SK-N-MC (cell line): Measurements from ENCODE around the gene GULP1.
"Not testable (repeated sequence)": the region's sequence is repeated elsewhere in the genome, so short reads cannot be mapped to it uniquely, and the experiment has no call there.

Source experiments
- DNase-seq: peaks from one replicate; pipeline ENCODE4 v3.0.0-alpha.2; 2011; ENCODE audit warnings: low read depth, low spot score
- H3K27ac ChIP-seq: fragments of 200-600 bp; sonication (generic); 2 replicates; pipeline ENCODE4 v1.5.1; 2016; ENCODE audit warnings: mixed run types
- H3K36me3 ChIP-seq: fragments of 200-600 bp; sonication (generic); 2 replicates; pipeline ENCODE4 v1.6.1; 2017; ENCODE audit warnings: antibody characterized with exemption, low read length, mixed read lengths; ENCODE audit not compliant: insufficient read depth
- H3K4me3 ChIP-seq: fragments of 200-600 bp; sonication (generic); 2 replicates; pipeline ENCODE4 v1.5.1; 2016
- H3K9ac ChIP-seq: fragments of 200-600 bp; sonication (generic); 2 replicates; pipeline ENCODE4 v1.8.0; 2017; ENCODE audit warnings: mixed run types, mixed read lengths; ENCODE audit not compliant: insufficient read length
- H3K9me3 ChIP-seq: fragments of 200-600 bp; sonication (generic); 2 replicates; pipeline ENCODE4 v1.6.1; 2017; ENCODE audit warnings: low read depth, mild to moderate bottlenecking, antibody characterized with exemption, low read length, moderate library complexity, mixed read lengths
- EZH2 ChIP-seq: fragments of 200-600 bp; sonication (generic); IDR thresholded peaks from one replicate; pipeline ENCODE4 v1.6.1; 2017; ENCODE audit warnings: antibody characterized with exemption
- FOXP2 ChIP-seq: optimal IDR thresholded peaks from 2 replicates; pipeline ENCODE3; 2011; ENCODE audit warnings: mild to moderate bottlenecking, moderate library complexity; ENCODE audit not compliant: insufficient read depth; ENCODE audit errors: extremely low read length, control extremely low read depth
- POLR2AphosphoS5 ChIP-seq: IDR thresholded peaks from 2 replicates; pipeline ENCODE4 v1.6.1; 2012; ENCODE audit warnings: mild to moderate bottlenecking, low read depth, low read length, borderline replicate concordance

Gene GULP1

DNA sequence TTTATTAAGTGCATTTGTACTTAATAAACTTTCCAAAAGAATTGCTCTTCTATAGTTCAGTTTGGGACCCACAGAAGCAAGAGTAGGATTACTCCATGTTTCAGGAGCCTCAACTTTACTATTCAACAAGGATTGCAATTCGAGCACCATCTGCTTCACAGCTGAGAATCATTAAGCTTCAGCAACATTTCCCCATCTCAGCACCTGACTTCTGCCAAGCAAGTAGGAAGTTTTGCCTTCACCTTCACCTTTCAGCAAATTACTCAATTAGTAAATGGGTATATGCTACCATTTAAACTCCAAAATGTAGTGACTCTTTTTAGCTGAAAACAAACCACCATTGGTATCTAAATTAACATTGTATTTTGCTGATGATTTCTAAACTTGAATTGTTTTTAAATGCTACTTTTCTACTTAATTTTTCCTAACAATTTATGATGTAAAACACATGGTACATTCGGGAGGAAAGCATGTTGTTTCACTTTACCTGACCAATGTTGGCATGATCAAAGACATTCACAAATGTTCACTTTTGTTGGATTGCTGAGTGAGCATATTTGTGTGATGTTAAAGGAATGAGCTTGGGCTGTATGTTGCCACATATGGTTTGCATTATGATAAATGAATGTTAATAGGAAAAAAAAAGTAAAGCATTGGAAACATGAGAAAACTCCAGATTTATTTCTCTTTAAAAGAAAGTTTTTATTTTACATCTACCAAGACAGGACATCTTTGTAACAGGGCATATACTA, 159.2 kb downstream of the GULP1 start:
- Histone ChIP-seq H3K9ac (peak overlapping the region; percentile 62), H3K9me3 (no peaks in the 10 kb centered on the region), H3K36me3 (no peaks in the 10 kb centered on the region), H3K27ac (peak overlapping the region; percentile 96), H3K4me3 (peak overlapping the region; percentile 62)
- DNase-seq: peak; percentile 69
- TF ChIP-seq POLR2AphosphoS5 (no peak), FOXP2 (no peak), EZH2 (no peak)

DNA sequence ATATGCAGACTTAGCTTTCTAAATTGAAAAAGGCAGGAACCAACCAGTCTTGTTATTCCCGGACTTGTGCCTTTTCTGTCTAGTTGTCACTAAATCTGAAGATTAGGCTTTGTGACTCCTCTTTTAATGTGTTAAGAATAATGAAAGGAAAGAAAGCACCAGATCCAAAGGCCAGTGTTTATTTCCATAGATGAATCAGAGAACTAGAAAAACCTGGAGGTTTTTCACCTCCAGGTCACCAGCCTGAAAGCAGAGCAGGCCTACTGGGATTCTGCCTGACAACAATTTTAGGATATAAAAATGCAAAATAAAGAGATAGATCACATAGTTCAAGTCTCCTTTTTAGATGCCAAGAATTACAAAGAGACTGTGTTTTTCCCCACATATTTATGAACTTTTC, 160.4 kb downstream of the GULP1 start:
- TF ChIP-seq FOXP2 (no peak), POLR2AphosphoS5 (no peak), EZH2 (no peak)
- H3K36me3 ChIP-seq: no peaks in the 10 kb centered on the region
- H3K27ac ChIP-seq: peak overlapping the region; percentile 96
- no peak overlapping the region for H3K4me3 ChIP-seq
- H3K9me3 ChIP-seq: no peaks in the 10 kb centered on the region
- no peak for DNase-seq
- H3K9ac ChIP-seq: peak overlapping the region; percentile 62

DNA sequence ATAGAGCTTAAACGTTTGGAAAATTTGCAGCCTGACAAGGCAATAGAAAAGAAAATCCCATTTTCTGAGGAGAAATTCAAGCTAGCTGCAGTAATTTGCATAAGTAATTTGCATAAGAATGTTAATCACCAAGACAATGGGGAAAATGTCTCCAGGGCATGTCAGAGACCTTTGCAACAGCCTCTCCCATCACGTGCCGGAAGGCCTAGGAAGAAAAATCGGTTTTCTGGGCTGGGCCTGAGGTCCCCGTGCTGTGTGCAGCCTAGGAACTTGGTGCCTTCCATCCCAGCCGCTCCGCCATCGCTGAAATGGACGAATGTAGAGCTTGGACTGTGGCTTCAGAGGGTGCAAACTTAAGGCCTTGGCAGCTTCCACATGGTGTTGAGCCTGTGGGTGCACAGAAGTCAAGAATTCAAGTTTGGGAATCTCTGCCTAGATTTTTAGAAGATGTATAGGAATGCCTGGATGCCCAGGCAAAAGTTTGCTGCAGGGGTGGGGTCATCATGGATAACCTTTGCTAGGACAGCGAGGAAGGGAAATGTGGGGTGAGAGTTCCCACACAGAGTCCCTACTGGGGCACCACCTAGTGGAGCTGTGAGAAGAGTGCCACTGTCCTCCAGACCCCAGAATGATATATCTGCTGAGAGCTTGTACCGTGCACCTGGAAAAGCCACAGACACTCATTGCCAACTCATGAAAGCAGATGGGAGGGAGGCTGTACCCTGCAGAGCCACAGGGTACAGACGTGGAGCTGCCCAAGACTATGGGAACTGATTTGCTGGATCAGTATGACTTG, 164.6 kb downstream of the GULP1 start:
- no peaks in the 10 kb centered on the region for H3K9me3 ChIP-seq
- no peak overlapping the region for H3K4me3 ChIP-seq
- no peak for DNase-seq
- no peak for TF ChIP-seq POLR2AphosphoS5
- no peaks in the 10 kb centered on the region for H3K36me3 ChIP-seq
- no peak overlapping the region for H3K27ac ChIP-seq
- no peak overlapping the region for H3K9ac ChIP-seq

DNA sequence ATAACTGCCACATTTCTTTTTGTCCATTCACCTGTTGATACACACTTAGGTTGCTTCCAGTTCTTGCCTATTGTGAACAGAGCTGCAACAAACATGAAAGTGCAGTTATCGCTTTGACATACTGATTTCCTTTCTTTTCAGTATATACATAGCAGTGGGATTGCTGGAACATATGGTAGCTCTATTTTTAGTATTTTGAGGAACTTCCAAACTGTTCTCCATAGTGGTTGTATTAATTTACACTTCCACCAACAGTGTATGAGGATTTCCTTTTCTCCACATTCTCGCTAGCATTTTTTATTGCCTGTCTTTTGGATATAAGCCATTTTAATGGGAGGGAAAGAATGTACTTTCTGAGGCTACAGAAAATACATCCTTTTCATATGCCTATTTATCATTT, 167.4 kb downstream of the GULP1 start:
- Histone ChIP-seq H3K9ac (no peak overlapping the region), H3K4me3 (no peak overlapping the region), H3K9me3 (no peaks in the 10 kb centered on the region), H3K27ac (no peak overlapping the region), H3K36me3 (no peaks in the 10 kb centered on the region)
- TF ChIP-seq EZH2 (no peak), POLR2AphosphoS5 (no peak), FOXP2 (no peak)
- no peak for DNase-seq

DNA sequence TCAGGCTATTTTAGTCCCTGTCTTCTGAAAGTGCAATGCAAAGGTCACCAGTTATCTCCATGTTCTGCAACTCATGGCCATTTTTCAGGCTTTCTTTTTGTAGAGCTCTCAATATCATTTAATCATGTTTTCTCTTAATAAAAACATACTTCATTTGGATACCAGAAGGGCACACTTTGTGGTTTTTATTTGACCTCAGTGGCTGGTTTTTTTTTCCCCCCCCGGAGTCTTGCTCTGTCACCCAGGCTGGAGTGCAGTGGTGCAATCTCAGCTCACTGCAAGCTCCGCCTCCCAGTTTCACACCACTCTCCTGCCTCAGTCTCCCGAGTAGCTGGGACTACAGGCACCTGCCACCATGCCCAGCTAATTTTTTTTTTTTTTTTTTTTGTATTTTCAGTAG, 174.4 kb downstream of the GULP1 start:
- H3K9ac ChIP-seq, DNase-seq, H3K27ac ChIP-seq, H3K9me3 ChIP-seq, H3K4me3 ChIP-seq, H3K36me3 ChIP-seq: not testable (repeated sequence)

DNA sequence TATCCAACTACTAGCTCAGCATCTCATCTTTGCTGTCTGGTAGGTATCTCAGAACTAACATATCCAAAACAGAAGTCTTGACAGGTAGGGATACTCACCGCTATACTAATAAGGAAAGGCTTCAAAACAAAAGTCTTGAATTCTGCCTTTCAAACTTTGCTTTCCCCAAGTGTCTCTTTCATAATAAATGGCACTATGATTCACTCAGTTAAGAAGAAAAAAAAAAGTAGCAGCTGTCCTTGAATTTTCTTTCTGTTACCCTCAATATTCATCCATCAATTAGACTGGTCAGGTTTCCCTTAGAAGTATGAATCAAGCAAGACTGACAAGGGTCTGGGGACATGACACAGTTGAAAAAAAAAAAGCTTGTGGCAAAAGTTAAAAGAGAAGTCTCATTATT, 175.1 kb downstream of the GULP1 start:
- no peak overlapping the region for H3K9ac ChIP-seq
- TF ChIP-seq EZH2 (no peak), FOXP2 (no peak), POLR2AphosphoS5 (no peak)

DNA sequence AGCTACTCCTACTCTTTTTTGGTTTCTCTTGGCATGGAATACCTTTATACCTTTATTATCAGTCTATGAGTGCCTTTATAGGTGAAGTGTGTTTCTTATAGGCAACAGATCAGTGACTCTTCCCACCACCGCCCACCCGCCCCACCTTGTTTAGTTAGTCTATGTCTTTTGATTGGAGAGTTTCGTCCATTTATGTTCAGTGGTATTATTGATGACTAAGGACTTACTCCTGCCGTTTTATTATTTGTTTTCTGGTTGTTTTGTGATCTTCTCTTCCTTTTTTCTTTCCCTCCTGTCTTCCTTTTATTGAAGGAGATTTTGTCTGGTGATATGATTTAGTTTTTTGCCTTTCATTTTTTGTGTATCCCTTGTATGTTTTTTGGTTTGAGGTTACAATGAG, 179.5 kb downstream of the GULP1 start:
- Histone ChIP-seq H3K9me3 (no peaks in the 10 kb centered on the region), H3K4me3 (no peak overlapping the region), H3K9ac (no peak overlapping the region), H3K36me3 (no peaks in the 10 kb centered on the region), H3K27ac (no peak overlapping the region)
- no peak for TF ChIP-seq EZH2
- no peak for DNase-seq

More for the DNA sequence above, 175.1 kb downstream of the GULP1 start:
- Histone ChIP-seq H3K36me3 (no peaks in the 10 kb centered on the region), H3K27ac (no peak overlapping the region), H3K9me3 (no peaks in the 10 kb centered on the region), H3K4me3 (no peak overlapping the region)
- no peak for DNase-seq

DNA sequence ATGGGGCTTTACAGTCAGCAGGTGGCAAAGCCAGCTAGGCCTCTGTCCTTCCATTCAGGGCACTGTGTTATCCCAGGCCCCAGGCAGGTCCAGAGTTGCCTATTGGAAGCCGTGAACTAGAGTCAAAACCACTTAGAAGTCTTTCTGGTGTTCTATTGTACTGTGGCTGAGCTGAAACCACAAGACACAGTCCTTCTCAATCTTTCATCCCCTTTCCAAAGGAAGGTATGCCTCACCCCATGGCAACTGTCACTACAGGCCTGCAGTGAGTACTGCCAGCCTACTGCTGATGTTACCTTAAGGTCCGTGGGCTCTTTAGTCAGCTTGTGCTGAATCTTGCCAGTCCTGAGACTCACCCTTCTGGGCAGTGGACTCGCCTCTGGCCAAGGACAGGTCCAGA, 181.6 kb downstream of the GULP1 start:
- Histone ChIP-seq H3K36me3 (no peaks in the 10 kb centered on the region), H3K9me3 (no peaks in the 10 kb centered on the region), H3K27ac (no peak overlapping the region), H3K9ac (no peak overlapping the region), H3K4me3 (no peak overlapping the region)
- DNase-seq: no peak
- TF ChIP-seq EZH2: no peak
- TF ChIP-seq FOXP2: no peak
- no peak for TF ChIP-seq POLR2AphosphoS5

DNA sequence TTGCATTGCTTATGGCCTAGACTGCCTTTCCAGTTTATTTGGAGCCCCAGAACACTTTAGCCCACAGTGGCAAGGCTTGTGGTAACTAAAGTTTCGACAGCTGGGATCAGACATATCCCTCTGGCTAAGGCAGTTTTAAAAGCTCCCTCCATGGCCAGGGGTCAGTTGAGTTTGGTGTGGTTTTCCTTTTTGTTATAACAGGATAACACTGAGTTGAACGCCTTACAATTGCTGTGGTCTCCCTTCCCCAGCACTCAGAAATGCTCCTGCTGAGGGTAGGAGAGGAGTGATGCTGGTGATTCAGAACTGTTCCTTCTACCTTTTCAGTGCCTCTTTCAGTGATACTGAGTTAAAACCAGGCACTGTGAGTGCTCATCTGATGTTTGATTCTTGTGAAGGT, 182.6 kb downstream of the GULP1 start:
- no peaks in the 10 kb centered on the region for H3K36me3 ChIP-seq
- no peaks in the 10 kb centered on the region for H3K9me3 ChIP-seq
- DNase-seq: no peak
- H3K27ac ChIP-seq: no peak overlapping the region
- no peak overlapping the region for H3K9ac ChIP-seq
- no peak overlapping the region for H3K4me3 ChIP-seq
- TF ChIP-seq POLR2AphosphoS5 (no peak), FOXP2 (no peak), EZH2 (no peak)
